ENCODE measurements around the gene TRPM3.

DNA sequence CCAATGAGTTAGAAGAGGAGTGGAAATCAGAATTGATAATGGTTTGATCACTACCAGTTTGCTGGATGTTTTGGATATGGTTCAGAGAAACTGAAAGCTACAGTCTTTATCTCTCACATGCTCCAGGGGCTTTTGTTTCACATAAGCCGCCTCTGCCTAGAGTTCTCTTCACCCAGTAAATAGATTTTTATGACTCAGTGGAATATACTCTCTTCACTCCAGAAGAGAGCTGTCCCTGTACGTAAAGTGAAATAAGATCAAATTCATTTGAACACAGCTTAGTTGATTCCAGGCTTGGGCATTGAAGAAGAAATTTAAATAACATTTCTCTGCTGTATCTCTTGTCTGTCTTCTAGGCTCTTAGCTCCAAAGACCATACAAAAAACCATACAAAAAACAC, 184.9 kb downstream of the TRPM3 start:
- TF ChIP-seq, protein P1, sequence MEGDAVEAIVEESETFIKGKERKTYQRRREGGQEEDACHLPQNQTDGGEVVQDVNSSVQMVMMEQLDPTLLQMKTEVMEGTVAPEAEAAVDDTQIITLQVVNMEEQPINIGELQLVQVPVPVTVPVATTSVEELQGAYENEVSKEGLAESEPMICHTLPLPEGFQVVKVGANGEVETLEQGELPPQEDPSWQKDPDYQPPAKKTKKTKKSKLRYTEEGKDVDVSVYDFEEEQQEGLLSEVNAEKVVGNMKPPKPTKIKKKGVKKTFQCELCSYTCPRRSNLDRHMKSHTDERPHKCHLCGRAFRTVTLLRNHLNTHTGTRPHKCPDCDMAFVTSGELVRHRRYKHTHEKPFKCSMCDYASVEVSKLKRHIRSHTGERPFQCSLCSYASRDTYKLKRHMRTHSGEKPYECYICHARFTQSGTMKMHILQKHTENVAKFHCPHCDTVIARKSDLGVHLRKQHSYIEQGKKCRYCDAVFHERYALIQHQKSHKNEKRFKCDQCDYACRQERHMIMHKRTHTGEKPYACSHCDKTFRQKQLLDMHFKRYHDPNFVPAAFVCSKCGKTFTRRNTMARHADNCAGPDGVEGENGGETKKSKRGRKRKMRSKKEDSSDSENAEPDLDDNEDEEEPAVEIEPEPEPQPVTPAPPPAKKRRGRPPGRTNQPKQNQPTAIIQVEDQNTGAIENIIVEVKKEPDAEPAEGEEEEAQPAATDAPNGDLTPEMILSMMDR (IDR thresholded peaks at IDR 0.05): no peak
- TF ChIP-seq POLR2A (IDR thresholded peaks at IDR 0.05) (no peak), EP300 (IDR thresholded peaks at IDR 0.05) (no peak), POLR2AphosphoS5 (IDR thresholded peaks at IDR 0.05) (no peak)
